ENCODE data around the gene BHLHE40. TPM values are rescaled to one million over a fixed set of nuclear protein-coding genes. Genes with fewer than 3 reads are reported as not detected.

The BHLHE40 gene
- total and polyA plus RNA-seq, 10 of the 15 experiments (the other 5 are each of a cell fraction or from before 2014, with no cell fraction given): 25.2 to 106 (median 51.4) TPM

- TF ChIP-seq BMI1 (IDR thresholded peaks at IDR 0.05; ENCODE audit: borderline replicate concordance): no peak
- no peak for TF ChIP-seq GABPA (IDR thresholded peaks at IDR 0.05; ENCODE audit: low read depth)
- TF ChIP-seq, protein P1, sequence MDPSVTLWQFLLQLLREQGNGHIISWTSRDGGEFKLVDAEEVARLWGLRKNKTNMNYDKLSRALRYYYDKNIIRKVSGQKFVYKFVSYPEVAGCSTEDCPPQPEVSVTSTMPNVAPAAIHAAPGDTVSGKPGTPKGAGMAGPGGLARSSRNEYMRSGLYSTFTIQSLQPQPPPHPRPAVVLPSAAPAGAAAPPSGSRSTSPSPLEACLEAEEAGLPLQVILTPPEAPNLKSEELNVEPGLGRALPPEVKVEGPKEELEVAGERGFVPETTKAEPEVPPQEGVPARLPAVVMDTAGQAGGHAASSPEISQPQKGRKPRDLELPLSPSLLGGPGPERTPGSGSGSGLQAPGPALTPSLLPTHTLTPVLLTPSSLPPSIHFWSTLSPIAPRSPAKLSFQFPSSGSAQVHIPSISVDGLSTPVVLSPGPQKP (IDR thresholded peaks at IDR 0.05; ENCODE audit: low read depth, low read length): no peak
- no peak for TF ChIP-seq ATF7 (IDR thresholded peaks at IDR 0.05; ENCODE audit: low read depth)
- TF ChIP-seq BCL11A (IDR thresholded peaks at IDR 0.05; ENCODE audit: low read depth, low read length): 0 out of 2 replicates have a peak, but pooled peaks have one; percentile 32
- TF ChIP-seq FOXK2 (IDR thresholded peaks at IDR 0.05): no peak
- peak; percentile 68; the same call in 1 of the 2 replicates for TF ChIP-seq FOXM1 (IDR thresholded peaks at IDR 0.05; ENCODE audit: low read depth, low read length)
- peak; percentile 65; the same call in 1 of the 2 replicates for TF ChIP-seq YY1 (IDR thresholded peaks at IDR 0.05; ENCODE audit: low read depth, low read length)
- no peak for TF ChIP-seq POU2F2 (IDR thresholded peaks at IDR 0.05; ENCODE audit: borderline replicate concordance, low read depth, low read length)
- TF ChIP-seq SKIL (IDR thresholded peaks at IDR 0.05; ENCODE audit: low read depth, poor library complexity, severe bottlenecking): no peak
- TF ChIP-seq MAX (IDR thresholded peaks at IDR 0.05; ENCODE audit: low read depth, low read length): no peak
- no peak for TF ChIP-seq HCFC1 (IDR thresholded peaks at IDR 0.05; ENCODE audit: low read length)
- TF ChIP-seq, protein P2, sequence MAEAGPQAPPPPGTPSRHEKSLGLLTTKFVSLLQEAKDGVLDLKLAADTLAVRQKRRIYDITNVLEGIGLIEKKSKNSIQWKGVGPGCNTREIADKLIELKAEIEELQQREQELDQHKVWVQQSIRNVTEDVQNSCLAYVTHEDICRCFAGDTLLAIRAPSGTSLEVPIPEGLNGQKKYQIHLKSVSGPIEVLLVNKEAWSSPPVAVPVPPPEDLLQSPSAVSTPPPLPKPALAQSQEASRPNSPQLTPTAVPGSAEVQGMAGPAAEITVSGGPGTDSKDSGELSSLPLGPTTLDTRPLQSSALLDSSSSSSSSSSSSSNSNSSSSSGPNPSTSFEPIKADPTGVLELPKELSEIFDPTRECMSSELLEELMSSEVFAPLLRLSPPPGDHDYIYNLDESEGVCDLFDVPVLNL (IDR thresholded peaks at IDR 0.05; ENCODE audit: low read depth, low read length): no peak
- TF ChIP-seq, protein P3, sequence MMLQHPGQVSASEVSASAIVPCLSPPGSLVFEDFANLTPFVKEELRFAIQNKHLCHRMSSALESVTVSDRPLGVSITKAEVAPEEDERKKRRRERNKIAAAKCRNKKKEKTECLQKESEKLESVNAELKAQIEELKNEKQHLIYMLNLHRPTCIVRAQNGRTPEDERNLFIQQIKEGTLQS (IDR thresholded peaks at IDR 0.05; ENCODE audit: borderline replicate concordance, extremely low read depth, low read depth, low read length): no peak
- no peak for TF ChIP-seq SREBF2 (IDR thresholded peaks at IDR 0.05; ENCODE audit: low read length)
- TF ChIP-seq, protein P4, sequence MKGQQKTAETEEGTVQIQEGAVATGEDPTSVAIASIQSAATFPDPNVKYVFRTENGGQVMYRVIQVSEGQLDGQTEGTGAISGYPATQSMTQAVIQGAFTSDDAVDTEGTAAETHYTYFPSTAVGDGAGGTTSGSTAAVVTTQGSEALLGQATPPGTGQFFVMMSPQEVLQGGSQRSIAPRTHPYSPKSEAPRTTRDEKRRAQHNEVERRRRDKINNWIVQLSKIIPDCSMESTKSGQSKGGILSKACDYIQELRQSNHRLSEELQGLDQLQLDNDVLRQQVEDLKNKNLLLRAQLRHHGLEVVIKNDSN (IDR thresholded peaks at IDR 0.05; ENCODE audit: borderline replicate concordance, extremely low read length, insufficient read depth, low read depth, low read length): no peak
- no peak for TF ChIP-seq NFYB (IDR thresholded peaks at IDR 0.05; ENCODE audit: insufficient read depth, low read depth, low read length)
- TF ChIP-seq RFX5 (IDR thresholded peaks at IDR 0.05; ENCODE audit: low read depth, low read length): no peak
- TF ChIP-seq PML (IDR thresholded peaks at IDR 0.05; ENCODE audit: low read length): no peak
- TF ChIP-seq, protein P5, sequence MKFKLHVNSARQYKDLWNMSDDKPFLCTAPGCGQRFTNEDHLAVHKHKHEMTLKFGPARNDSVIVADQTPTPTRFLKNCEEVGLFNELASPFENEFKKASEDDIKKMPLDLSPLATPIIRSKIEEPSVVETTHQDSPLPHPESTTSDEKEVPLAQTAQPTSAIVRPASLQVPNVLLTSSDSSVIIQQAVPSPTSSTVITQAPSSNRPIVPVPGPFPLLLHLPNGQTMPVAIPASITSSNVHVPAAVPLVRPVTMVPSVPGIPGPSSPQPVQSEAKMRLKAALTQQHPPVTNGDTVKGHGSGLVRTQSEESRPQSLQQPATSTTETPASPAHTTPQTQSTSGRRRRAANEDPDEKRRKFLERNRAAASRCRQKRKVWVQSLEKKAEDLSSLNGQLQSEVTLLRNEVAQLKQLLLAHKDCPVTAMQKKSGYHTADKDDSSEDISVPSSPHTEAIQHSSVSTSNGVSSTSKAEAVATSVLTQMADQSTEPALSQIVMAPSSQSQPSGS (IDR thresholded peaks at IDR 0.05; ENCODE audit: low read length): peak; percentile 55; the same call in 1 of the 2 replicates
- no peak for TF ChIP-seq HDGF (IDR thresholded peaks at IDR 0.05)
- no peak for TF ChIP-seq E4F1 (IDR thresholded peaks at IDR 0.05; ENCODE audit: borderline replicate concordance, partially characterized antibody)
These were observed 43.9 kb upstream of the BHLHE40 start (continued) for GRCh38 chr3:4935347-4935746.

Data from GM12878 (cell line).